HEK293 (cell line): ENCODE measurements around the gene CAB39.

Experiments used
- GLI4 ChIP-seq: fragments of 450-650 bp; formaldehyde crosslinking; IDR thresholded peaks from 2 replicates; pipeline ENCODE4 v1.5.1; 2016; ENCODE audit warnings: missing biosample characterization, missing genetic modification characterization
- PBX3 ChIP-seq: sonication (generic); formaldehyde crosslinking; IDR thresholded peaks from 2 replicates; pipeline ENCODE4 v1.8.1; 2022; ENCODE audit warnings: mild to moderate bottlenecking, moderate library complexity, missing genetic modification reagents
- TSHZ1 ChIP-seq: fragments of 450-650 bp; formaldehyde crosslinking; IDR thresholded peaks from 2 replicates; pipeline ENCODE4 v1.5.1; 2016; ENCODE audit warnings: missing biosample characterization, missing genetic modification characterization, borderline replicate concordance
- WT1 ChIP-seq: fragments of 450-650 bp; formaldehyde crosslinking; IDR thresholded peaks from 2 replicates; pipeline ENCODE4 v1.5.1; 2016; ENCODE audit warnings: missing biosample characterization, missing genetic modification characterization
- ZFP37 ChIP-seq: fragments of 450-650 bp; formaldehyde crosslinking; IDR thresholded peaks from 2 replicates; pipeline ENCODE4 v1.5.1; 2016; ENCODE audit warnings: missing biosample characterization, missing genetic modification characterization
- ZNF16 ChIP-seq: fragments of 450-650 bp; formaldehyde crosslinking; IDR thresholded peaks from 2 replicates; pipeline ENCODE4 v1.5.1; 2016; ENCODE audit warnings: low read depth, missing biosample characterization, missing genetic modification characterization
- ZNF280D ChIP-seq: fragments of 450-650 bp; formaldehyde crosslinking; IDR thresholded peaks from 2 replicates; pipeline ENCODE4 v1.5.1; 2016; ENCODE audit warnings: missing biosample characterization, missing genetic modification characterization
- ZNF366 ChIP-seq: fragments of 450-650 bp; formaldehyde crosslinking; conservative IDR thresholded peaks from 2 replicates; pipeline ENCODE4 v1.5.1; 2016; ENCODE audit warnings: missing biosample characterization, missing genetic modification characterization
- ZNF391 ChIP-seq: fragments of 450-650 bp; formaldehyde crosslinking; IDR thresholded peaks from 2 replicates; pipeline ENCODE4 v1.5.1; 2016; ENCODE audit warnings: low read depth, missing biosample characterization, missing genetic modification characterization, borderline replicate concordance
- ZNF398 ChIP-seq: fragments of 450-650 bp; formaldehyde crosslinking; IDR thresholded peaks from 2 replicates; pipeline ENCODE4 v1.5.1; 2017; ENCODE audit warnings: missing biosample characterization, missing genetic modification characterization
- ZNF558 ChIP-seq: fragments of 450-650 bp; formaldehyde crosslinking; IDR thresholded peaks from 2 replicates; pipeline ENCODE4 v1.5.1; 2016; ENCODE audit warnings: missing biosample characterization, missing genetic modification characterization
- ZNF561 ChIP-seq: fragments of 450-650 bp; IDR thresholded peaks from 2 replicates; pipeline ENCODE4 v1.5.1; 2018; ENCODE audit warnings: missing biosample characterization, missing genetic modification characterization, borderline replicate concordance
- ZNF596 ChIP-seq: fragments of 450-650 bp; IDR thresholded peaks from 2 replicates; pipeline ENCODE4 v1.5.0; 2018; ENCODE audit warnings: missing biosample characterization, mild to moderate bottlenecking, missing genetic modification characterization, moderate library complexity
- ZNF621 ChIP-seq: fragments of 450-650 bp; formaldehyde crosslinking; IDR thresholded peaks from 2 replicates; pipeline ENCODE4 v1.5.1; 2017; ENCODE audit warnings: missing biosample characterization, missing genetic modification characterization
- ZNF792 ChIP-seq: fragments of 450-650 bp; formaldehyde crosslinking; IDR thresholded peaks from 2 replicates; pipeline ENCODE4 v1.5.1; 2016; ENCODE audit warnings: missing biosample characterization, missing genetic modification characterization
- ZNF830 ChIP-seq: fragments of 450-650 bp; IDR thresholded peaks from 2 replicates; pipeline ENCODE4 v1.5.0; 2018; ENCODE audit warnings: missing biosample characterization, missing genetic modification characterization, low read depth, mild to moderate bottlenecking, moderate library complexity
- ZSCAN16 ChIP-seq: fragments of 450-650 bp; formaldehyde crosslinking; IDR thresholded peaks from 2 replicates; pipeline ENCODE4 v1.5.1; 2016; ENCODE audit warnings: missing biosample characterization, missing genetic modification characterization
- ZSCAN4 ChIP-seq: fragments of 450-650 bp; formaldehyde crosslinking; IDR thresholded peaks from 2 replicates; pipeline ENCODE4 v1.5.1; 2017; ENCODE audit warnings: missing biosample characterization, missing genetic modification characterization

Gene CAB39

GRCh38 chr2:230864605-230865306, 152.1 kb downstream of the CAB39 start, which contains the start of gene ITM2C (continued):
- no peak for TF ChIP-seq ZSCAN4
- no peak for TF ChIP-seq GLI4
- no peak for TF ChIP-seq ZNF830 (tag by site-specific recombination)
- no peak for TF ChIP-seq ZNF558 (tag by site-specific recombination)
- peak; percentile 25; the same call in 1 of the 2 replicates for TF ChIP-seq ZNF561 (tag by site-specific recombination)
- peak; percentile 87 for TF ChIP-seq ZNF596 (tag by site-specific recombination)
- TF ChIP-seq ZNF398, result peak; percentile 54
- TF ChIP-seq ZFP37, result no peak
- TF ChIP-seq ZNF16, result no peak
- TF ChIP-seq ZNF280D, result no peak
- no peak for TF ChIP-seq PBX3
- TF ChIP-seq ZNF621 (tag by site-specific recombination), result no peak
- TF ChIP-seq ZSCAN16 (tag by site-specific recombination), result no peak
- no peak for TF ChIP-seq ZNF792
- peak; percentile 41; the same call in 1 of the 2 replicates for TF ChIP-seq WT1
- TF ChIP-seq TSHZ1, result peak; percentile 55; the same call in 1 of the 2 replicates
- no peak for TF ChIP-seq ZNF391
- peak; percentile 92 for TF ChIP-seq ZNF366
